Measurements from ENCODE around the gene ATG13. TPM values are rescaled to one million over a fixed set of nuclear protein-coding genes. Genes with fewer than 3 reads are reported as not detected.

Gene ATG13
- polyA plus RNA-seq, 3 donors: 60.8 to 79.8 (median 70.3) TPM

- no peak for DNase-seq
Measured at GRCh38 chr11:46600194-46600960, 17.0 kb upstream of the ATG13 start.

GRCh38 chr11:46601129-46601528 is 16.2 kb upstream of the ATG13 start:
- no peak for DNase-seq

- no peak for DNase-seq
Measured at GRCh38 chr11:46603704-46604308, 13.5 kb upstream of the ATG13 start.

GRCh38 chr11:46604796-46605195 is 12.6 kb upstream of the ATG13 start:
- no peak for DNase-seq

- DNase-seq: no peak
Measured at GRCh38 chr11:46607516-46607915, 9.8 kb upstream of the ATG13 start.

- no peak for DNase-seq
Measured at GRCh38 chr11:46609386-46609785, 8.0 kb upstream of the ATG13 start.

GRCh38 chr11:46611526-46612304 is 5.6 kb upstream of the ATG13 start:
- no peak for DNase-seq

- DNase-seq: no peak
Measured at GRCh38 chr11:46612326-46612725, 5.0 kb upstream of the ATG13 start.

GRCh38 chr11:46615756-46616155 is 1.6 kb upstream of the ATG13 start:
- no peak for DNase-seq

GRCh38 chr11:46616551-46617133 is 711 bp upstream of the ATG13 start:
- no peak for DNase-seq

- DNase-seq: no peak
Measured at GRCh38 chr11:46617972-46618314, 590 bp downstream of the ATG13 start.

GRCh38 chr11:46618837-46619236 is 1.5 kb downstream of the ATG13 start:
- DNase-seq: no peak

- DNase-seq: no peak
Measured at GRCh38 chr11:46625406-46625805, 8.1 kb downstream of the ATG13 start.

- DNase-seq: no peak
Measured at GRCh38 chr11:46628961-46629360, 11.6 kb downstream of the ATG13 start.

GRCh38 chr11:46630237-46630636 is 12.9 kb downstream of the ATG13 start:
- no peak for DNase-seq

- no peak for DNase-seq
Measured at GRCh38 chr11:46631676-46632075, 14.3 kb downstream of the ATG13 start.

- no peak for DNase-seq
Measured at GRCh38 chr11:46632502-46632901, 15.1 kb downstream of the ATG13 start.

- DNase-seq: no peak
Measured at GRCh38 chr11:46633291-46634217, 16.2 kb downstream of the ATG13 start.

- DNase-seq: no peak
Measured at GRCh38 chr11:46635557-46636139, 18.3 kb downstream of the ATG13 start.

- DNase-seq: no peak
Measured at GRCh38 chr11:46637546-46637945, 20.2 kb downstream of the ATG13 start.

GRCh38 chr11:46639197-46639839 is 22.0 kb downstream of the ATG13 start:
- DNase-seq: no peak
